Smooth muscle cell (in vitro differentiated cells): ENCODE results near the gene CST7. TPM values are rescaled to one million over a fixed set of nuclear protein-coding genes. Genes with fewer than 3 reads are reported as not detected.

ENCODE experiments used
- DNase-seq: peaks from one replicate; lab custom pipeline; 2025; ENCODE audit not compliant: unreplicated experiment; lab: John Stamatoyannopoulos, UW
- H2AFZ ChIP-seq: fragments of 200-600 bp; sonication (generic); 2 replicates; pipeline ENCODE4 v1.6.0; 2016; ENCODE audit warnings: antibody characterized with exemption, low read depth, mild to moderate bottlenecking
- H3F3A ChIP-seq: fragments of 200-600 bp; sonication (generic); 2 replicates; pipeline ENCODE4 v1.6.0; 2017; ENCODE audit warnings: antibody characterized with exemption, low read depth
- H3K27ac ChIP-seq: fragments of 200-600 bp; sonication (generic); 2 replicates; pipeline ENCODE4 v1.5.1; 2016; ENCODE audit warnings: low read depth, mild to moderate bottlenecking
- H3K27me3 ChIP-seq: fragments of 200-600 bp; sonication (generic); 2 replicates; pipeline ENCODE4 v1.6.1; 2016; ENCODE audit warnings: low read depth, mild to moderate bottlenecking
- H3K36me3 ChIP-seq: fragments of 200-600 bp; sonication (generic); 2 replicates; pipeline ENCODE4 v1.5.1; 2016; ENCODE audit warnings: low read depth
- H3K4me1 ChIP-seq: fragments of 200-600 bp; sonication (generic); 2 replicates; pipeline ENCODE4 v1.5.1; 2016; ENCODE audit warnings: low read depth
- H3K4me2 ChIP-seq: fragments of 200-600 bp; sonication (generic); 2 replicates; pipeline ENCODE4 v1.6.0; 2016; ENCODE audit warnings: mild to moderate bottlenecking
- H3K4me3 ChIP-seq: fragments of 200-600 bp; sonication (generic); 2 replicates; pipeline ENCODE4 v1.5.1; 2016; ENCODE audit warnings: mild to moderate bottlenecking
- H3K79me2 ChIP-seq: fragments of 200-600 bp; sonication (generic); 2 replicates; pipeline ENCODE4 v1.6.0; 2016; ENCODE audit warnings: low read depth, mild to moderate bottlenecking
- H3K9ac ChIP-seq: fragments of 200-600 bp; sonication (generic); 2 replicates; pipeline ENCODE4 v1.6.0; 2016; ENCODE audit warnings: low read depth
- H3K9me3 ChIP-seq: fragments of 200-600 bp; sonication (generic); replicated peaks from 2 replicates; pipeline ENCODE4 v1.5.1; 2016; ENCODE audit warnings: low read depth
- H4K20me1 ChIP-seq: fragments of 200-600 bp; sonication (generic); 2 replicates; pipeline ENCODE4 v1.6.0; 2016; ENCODE audit warnings: low read depth
- CTCF ChIP-seq: fragments of 200-600 bp; sonication (generic); IDR thresholded peaks from 2 replicates; pipeline ENCODE4 v1.5.1; 2017; ENCODE audit warnings: borderline replicate concordance, mild to moderate bottlenecking, antibody characterized with exemption; ENCODE audit not compliant: insufficient read depth, poor library complexity, severe bottlenecking
- WGBS: methylation state at CpG from one replicate; pipeline ENCODE4 v1.1.7; 2016; ENCODE audit warnings: low lambda C conversion rate; 5-methylcytosine and 5-hydroxymethylcytosine counted together
- polyA plus RNA-seq: library from polyadenylated mRNA; unstranded; fragments of >200 nt; fragmentation: Nextera tagmentation; extraction: Ambion mirVana; gene quantifications from 2 replicates; pipeline ENCODE4 v1.2.1, GENCODE V29; 2016
- total RNA-seq: library from RNA; depleted of rRNA; stranded (reverse); fragments of >200 nt; gene quantifications from 2 replicates; pipeline ENCODE4 v1.2.3, GENCODE V29; 2014

The CST7 gene
- total and polyA plus RNA-seq, 2 experiments from 2014 or later = 1.8 TPM; not detected in 1

- 84% methylated on average over 11 of the region's 11 CpGs for WGBS
- no peak for DNase-seq
Observed at GRCh38 chr20:24951536-24952083, 2.5 kb downstream of the CST7 start.

GRCh38 chr20:24952376-24953208, 3.5 kb downstream of the CST7 start:
- no peaks in the 10 kb centered on the region for H3K9me3 ChIP-seq
- H3K79me2 ChIP-seq = no peaks in the 10 kb centered on the region
- 93% methylated on average over 12 of the region's 12 CpGs for WGBS
- H4K20me1 ChIP-seq = no peaks in the 10 kb centered on the region
- no peak for DNase-seq
- H3K4me2 ChIP-seq = no peak overlapping the region
- H3K9ac ChIP-seq = no peak overlapping the region
- no peak overlapping the region for H3K27ac ChIP-seq
- no peak for TF ChIP-seq CTCF
- H3K4me1 ChIP-seq = peaks cover 4% of the 10 kb centered on the region
- H3K4me3 ChIP-seq = no peak overlapping the region
- no peaks in the 10 kb centered on the region for H3K36me3 ChIP-seq
- no peaks in the 10 kb centered on the region for H3F3A ChIP-seq
- no peaks in the 10 kb centered on the region for H3K27me3 ChIP-seq
- no peak overlapping the region for H2AFZ ChIP-seq

More at GRCh38 chr20:24951536-24952083, 2.5 kb downstream of the CST7 start:
- no peaks in the 10 kb centered on the region for H3F3A ChIP-seq
- H2AFZ ChIP-seq = no peak overlapping the region
- H3K9me3 ChIP-seq = no peaks in the 10 kb centered on the region
- no peak overlapping the region for H3K4me2 ChIP-seq
- TF ChIP-seq CTCF = no peak
- H3K36me3 ChIP-seq = no peaks in the 10 kb centered on the region
- peaks cover 4% of the 10 kb centered on the region for H3K4me1 ChIP-seq
- no peaks in the 10 kb centered on the region for H3K79me2 ChIP-seq
- no peak overlapping the region for H3K9ac ChIP-seq
- no peaks in the 10 kb centered on the region for H4K20me1 ChIP-seq
- no peak overlapping the region for H3K4me3 ChIP-seq
- no peak overlapping the region for H3K27ac ChIP-seq
- H3K27me3 ChIP-seq = no peaks in the 10 kb centered on the region

GRCh38 chr20:24953209-24953575, 4.1 kb downstream of the CST7 start:
- no peak overlapping the region for H3K9ac ChIP-seq
- no peak for DNase-seq
- WGBS = 91% methylated on average over 8 of the region's 8 CpGs
- no peak overlapping the region for H3K4me2 ChIP-seq
- peaks cover 4% of the 10 kb centered on the region for H3K4me1 ChIP-seq
- no peak overlapping the region for H3K4me3 ChIP-seq
- H4K20me1 ChIP-seq = no peaks in the 10 kb centered on the region
- no peak overlapping the region for H3K27ac ChIP-seq
- H3K36me3 ChIP-seq = no peaks in the 10 kb centered on the region
- no peak overlapping the region for H2AFZ ChIP-seq
- H3K9me3 ChIP-seq = no peaks in the 10 kb centered on the region
- no peaks in the 10 kb centered on the region for H3K79me2 ChIP-seq
- TF ChIP-seq CTCF = no peak
- H3K27me3 ChIP-seq = no peaks in the 10 kb centered on the region
- no peaks in the 10 kb centered on the region for H3F3A ChIP-seq

GRCh38 chr20:24953621-24954133, 4.6 kb downstream of the CST7 start:
- 88% methylated on average over 16 of the region's 16 CpGs for WGBS
- H3K4me3 ChIP-seq = no peak overlapping the region
- H3K4me1 ChIP-seq = peaks cover 4% of the 10 kb centered on the region
- H3K9ac ChIP-seq = no peak overlapping the region
- H4K20me1 ChIP-seq = no peaks in the 10 kb centered on the region
- TF ChIP-seq CTCF = no peak
- H2AFZ ChIP-seq = no peak overlapping the region
- H3K36me3 ChIP-seq = no peaks in the 10 kb centered on the region
- no peaks in the 10 kb centered on the region for H3F3A ChIP-seq
- no peak for DNase-seq
- no peak overlapping the region for H3K4me2 ChIP-seq
- H3K27ac ChIP-seq = no peak overlapping the region
- H3K27me3 ChIP-seq = no peaks in the 10 kb centered on the region
- H3K9me3 ChIP-seq = no peaks in the 10 kb centered on the region
- H3K79me2 ChIP-seq = no peaks in the 10 kb centered on the region
